DMS114 treated with DMSO at 0.1 percent for 48 hours (cell line): ENCODE measurements around the gene RBM47.
"Not testable (repeated sequence)": the region's sequence is repeated elsewhere in the genome, so short reads cannot be mapped to it uniquely, and the experiment has no call there.

Experiments
- DNase-seq: peaks from one replicate; lab custom pipeline; 2025; ENCODE audit not compliant: unreplicated experiment; lab: John Stamatoyannopoulos, UW

The RBM47 gene

DNA sequence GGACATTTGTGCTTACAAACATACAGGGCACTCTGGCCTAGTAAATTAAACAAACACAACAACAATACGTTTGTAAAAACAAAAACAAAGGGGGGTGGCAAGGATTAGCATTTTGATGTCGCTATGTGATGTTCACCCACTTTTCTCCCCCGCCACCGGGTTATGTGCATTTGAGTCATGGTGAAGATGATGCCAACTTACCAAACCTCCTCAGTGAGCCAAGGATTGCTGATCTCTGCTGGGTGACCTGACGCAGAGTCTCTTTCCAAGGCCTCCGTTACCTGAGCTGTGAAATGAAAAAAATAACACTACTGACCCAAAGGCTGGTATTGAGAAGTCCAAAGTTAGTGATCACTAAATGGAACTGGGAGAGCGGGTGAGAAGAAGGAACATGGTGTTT is 85.4 kb downstream of the RBM47 start:
- DNase-seq: no peak

DNA sequence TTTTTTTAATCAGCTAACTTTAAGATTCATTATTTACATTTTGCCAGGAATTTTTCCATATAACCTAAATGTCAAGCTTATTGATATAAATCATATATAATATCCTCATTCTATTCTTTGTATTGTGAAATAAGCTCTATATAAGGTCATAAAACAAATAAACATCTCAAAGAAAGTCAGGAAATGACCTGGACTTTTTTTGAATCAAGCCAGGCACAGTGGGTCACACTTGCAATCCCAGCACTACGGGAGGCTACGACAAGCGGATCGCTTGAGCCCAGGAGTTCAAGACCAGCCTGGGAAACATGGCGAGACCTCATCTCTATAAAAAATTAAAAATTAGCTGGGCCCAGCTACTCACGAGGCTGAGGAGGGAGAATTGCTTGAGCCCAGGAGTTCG is 88.9 kb downstream of the RBM47 start:
- no peak for DNase-seq

DNA sequence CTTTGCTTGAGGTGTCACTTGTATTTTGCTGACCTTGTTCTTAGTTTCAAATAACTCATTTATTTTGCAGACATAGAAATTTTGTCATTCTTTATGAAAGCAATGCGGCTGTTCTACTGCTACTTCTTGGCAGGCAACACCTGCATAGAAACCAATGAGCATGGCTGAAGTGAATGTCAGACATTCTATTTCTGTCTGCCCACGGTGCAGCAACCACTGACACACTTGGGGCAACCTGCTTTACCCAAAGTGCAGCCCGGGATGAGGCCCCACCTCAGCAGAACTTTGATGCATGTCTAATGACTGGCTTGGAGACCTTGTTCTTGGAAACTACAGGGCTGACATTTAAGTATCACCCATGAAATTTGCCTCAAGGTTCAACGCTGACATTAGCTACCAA is 93.6 kb downstream of the RBM47 start:
- no peak for DNase-seq

DNA sequence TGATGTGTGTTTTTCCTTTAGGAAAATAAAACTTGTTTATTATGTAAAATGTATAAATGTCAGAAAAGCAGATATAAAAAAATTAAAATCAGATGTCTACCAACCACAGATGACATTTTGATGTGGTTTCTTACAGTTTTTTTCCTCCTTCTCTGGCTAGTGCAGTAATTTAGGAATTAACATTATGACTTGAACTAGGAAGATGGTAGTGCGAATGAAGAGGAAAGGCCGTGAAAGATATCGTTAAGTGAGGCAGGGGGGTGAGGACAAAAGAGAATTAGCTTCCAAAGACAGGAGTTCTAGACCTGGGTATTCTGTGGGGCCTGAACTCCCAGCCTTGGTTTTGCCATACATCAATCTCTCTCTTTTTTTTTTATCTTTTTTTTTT is 98.0 kb downstream of the RBM47 start:
- DNase-seq: no peak

DNA sequence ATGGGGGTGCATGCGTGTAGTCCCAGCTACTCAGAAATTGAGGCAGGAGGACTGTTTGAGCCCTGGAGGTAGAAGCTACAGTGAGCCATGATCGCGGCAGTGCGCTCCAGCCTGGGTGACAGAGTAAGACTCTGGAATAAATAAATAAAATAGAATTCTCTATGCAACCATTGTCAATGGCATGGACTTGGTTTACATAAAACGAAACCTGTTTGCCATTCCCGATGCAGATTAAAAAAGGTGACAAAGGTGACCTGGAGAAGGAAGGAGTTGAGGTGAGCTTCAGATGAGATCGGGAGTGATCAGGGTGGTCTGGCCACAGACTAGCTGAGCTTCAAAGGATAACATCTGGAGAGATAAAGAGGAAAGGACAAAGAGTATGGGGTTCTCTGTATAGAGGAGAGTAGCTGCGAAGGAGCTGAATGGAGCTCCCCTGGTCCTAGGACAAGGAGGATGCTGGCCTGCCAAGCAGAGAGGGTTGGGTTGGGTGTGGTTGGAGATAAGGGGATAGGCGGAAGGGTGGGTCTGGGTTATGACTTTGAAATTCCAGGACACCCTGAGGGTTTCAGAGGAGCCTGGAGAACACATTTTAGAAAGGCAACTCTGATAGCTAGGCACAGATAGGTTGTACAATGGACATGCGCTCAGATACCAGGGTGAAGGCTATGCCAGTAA is 98.6 kb downstream of the RBM47 start:
- no peak for DNase-seq

DNA sequence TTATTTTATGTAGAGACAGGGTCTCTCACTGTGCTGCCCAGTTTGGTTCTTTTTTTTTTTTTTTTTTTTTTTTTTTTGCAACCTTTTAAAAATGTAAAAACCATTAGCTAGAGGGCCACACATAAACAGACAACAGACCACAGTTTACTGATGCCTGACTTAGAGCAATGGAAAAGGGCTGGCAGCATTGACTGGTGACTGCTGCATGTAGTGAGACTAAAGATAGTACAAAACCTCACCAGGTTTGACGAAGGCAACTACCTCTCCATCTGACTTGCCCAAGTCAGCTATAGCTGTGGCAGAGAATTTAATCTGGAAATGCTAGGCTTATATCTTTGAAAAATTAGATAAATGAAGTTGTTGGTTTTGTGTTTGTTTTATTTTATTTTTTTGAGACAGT is 102.9 kb downstream of the RBM47 start:
- DNase-seq: no peak

DNA sequence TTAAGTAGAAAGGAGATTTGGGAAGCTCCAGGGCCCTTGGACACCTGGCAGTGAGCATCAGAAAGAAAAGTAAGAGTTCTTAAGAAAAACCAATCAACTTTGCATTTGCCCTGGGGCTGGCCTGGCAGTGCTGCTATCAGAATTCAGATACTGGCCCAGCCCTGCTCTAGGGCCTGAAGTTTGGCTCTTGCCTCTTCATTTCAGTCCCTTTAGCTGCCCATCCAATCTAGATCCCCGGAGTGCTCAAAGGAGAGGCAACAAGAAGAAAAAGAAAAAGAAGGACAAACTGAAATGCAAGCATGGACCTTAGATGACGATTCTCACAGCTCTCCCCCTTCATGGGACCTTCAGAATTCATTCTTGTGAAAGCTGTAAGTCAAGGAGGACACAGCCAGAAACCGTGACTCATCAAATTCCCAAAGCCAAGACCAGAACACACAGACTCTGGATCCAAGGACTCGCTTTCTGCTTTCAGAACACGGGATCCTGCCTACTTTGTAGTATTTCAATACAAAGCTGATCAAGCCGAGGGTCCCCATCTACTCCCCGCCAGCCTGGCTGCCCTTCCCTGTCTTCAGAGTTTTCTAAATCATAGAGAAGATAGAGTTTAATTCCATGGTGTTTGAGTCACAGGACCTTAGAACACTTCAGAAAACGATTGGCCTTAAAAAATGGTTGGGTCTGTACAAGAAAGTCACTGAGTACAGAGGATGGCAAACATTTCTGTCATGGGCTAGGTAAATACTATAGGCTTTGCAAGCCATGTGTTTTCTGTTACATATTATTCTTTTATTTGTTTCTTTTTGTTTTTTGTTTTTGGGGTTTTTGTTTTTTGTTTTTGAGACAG is 103.7 kb downstream of the RBM47 start:
- no peak for DNase-seq

DNA sequence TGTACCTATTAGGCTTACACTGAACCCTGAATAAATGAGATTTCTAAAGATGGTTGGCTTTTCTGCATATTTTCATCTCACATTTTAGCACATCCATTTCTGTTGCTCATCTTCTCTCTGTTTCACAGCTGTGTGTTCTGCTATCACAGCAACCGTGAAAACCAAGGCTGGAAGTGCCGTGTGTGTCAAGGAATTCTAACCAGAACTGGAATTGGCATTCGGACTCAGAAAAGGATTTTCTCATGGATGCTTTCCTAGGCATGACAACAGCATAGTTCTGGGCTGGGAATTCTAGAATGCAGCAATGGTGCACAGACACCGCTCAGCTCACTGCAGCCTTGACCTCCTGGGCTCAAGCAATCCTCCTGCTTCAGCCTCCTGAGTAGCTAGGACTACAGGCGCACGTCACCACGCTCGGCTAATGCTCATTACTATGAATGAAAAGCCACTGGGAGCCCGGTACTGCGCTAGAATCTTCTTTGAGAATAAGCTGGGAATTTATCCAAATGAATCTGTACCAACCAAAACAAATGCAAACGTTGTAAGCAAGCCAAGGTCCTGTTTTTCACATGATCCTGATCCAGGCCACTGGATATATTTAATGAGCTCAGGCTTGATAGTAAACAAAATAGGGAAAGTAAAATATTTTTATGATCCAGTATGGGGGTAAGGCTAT is 105.2 kb downstream of the RBM47 start:
- no peak for DNase-seq

DNA sequence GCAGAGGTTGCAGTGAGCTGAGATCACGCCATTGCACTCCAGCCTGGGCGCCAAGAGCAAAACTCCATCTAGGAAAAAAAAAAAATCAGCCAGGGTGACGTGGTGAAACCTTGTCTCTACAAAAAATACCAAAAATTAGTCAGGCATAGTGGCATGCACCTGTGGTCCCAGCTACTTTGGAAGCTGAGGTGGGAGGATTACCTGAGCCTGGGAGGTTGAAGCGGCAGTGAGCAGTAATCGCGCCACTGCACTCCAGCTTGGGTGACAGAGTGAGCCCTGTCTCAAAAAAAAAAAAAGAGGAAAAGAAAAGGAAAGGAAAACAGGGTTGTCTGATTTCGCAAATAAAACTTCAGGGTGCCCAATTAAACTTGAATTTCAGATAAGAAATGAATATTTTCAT is 106.1 kb downstream of the RBM47 start:
- DNase-seq: no peak

DNA sequence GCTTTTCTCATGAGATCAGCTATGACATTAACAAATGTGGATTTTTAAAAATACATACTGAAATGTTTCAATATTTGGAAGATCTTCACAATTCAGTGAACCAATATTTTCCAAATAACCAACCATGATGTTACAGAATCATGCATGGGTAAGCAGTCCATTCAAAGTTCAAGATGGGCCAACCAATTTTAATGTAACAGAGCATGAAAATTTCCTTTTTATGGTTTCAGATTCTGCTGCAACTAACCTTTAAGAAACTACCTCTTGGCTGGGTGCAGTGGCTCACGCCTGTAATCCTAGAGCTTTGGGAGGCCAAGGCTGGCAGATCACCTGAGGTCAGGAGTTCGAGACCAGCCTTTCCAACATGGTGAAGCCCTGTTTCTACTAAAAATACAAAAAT is 107.7 kb downstream of the RBM47 start:
- DNase-seq: no peak

DNA sequence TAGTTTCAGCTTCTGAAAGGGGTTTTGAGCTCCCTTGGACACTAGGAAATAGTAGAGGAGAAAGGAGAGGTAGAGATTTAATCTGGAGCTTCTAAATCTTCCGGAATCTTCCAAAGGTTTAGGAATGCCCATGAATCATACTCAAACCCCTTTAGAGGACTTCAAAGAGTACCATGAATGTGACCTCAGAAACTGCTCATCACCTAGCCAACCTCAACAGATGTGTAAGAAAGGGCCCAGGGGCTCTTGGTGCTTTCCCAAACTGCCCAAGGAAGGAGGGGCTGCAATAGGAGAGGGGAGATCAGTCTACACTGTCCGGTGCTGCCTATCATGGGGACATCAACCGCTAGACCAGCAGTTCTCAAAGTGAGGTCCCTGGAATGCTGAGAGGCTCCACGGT is 109.1 kb downstream of the RBM47 start:
- DNase-seq: no peak

DNA sequence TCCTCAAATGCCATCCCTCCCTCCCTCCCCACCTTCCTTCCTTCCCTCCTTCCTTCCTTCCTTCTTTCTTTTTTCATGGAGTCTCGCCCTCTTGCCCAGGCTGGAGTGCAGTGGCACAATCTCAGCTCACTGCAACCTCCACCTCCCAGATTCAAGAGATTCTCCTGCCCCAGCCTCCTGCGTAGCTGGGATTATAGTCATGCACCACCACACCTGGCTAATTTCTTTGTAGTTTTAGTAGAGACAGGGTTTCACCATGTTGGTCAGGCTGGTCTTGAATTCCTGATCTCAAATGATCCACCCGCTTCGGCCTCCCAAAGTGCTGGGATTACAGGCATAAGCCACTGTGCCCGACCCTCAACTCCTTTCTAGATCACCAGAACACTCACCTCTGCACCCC is 112.6 kb downstream of the RBM47 start:
- not testable (repeated sequence) for DNase-seq

DNA sequence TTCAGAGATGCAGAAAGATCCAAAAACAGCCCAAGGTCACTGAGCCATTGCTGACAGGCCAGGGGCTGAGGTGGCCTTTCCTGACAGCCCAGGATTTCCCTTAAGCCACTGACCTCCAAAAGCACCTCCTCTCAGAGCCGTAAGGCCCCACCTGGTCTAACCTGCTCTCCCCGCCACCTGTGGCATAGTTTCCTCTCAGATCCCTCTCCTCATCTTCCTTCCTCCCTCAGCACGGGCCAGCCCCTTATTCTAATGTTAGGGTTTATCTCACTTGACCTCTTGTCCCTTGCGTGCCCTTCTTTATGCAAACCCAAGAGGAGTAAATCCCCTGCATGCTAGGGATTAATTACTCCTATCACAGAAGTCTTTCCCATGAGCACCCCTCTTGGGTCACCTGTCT is 113.0 kb downstream of the RBM47 start:
- DNase-seq: no peak

DNA sequence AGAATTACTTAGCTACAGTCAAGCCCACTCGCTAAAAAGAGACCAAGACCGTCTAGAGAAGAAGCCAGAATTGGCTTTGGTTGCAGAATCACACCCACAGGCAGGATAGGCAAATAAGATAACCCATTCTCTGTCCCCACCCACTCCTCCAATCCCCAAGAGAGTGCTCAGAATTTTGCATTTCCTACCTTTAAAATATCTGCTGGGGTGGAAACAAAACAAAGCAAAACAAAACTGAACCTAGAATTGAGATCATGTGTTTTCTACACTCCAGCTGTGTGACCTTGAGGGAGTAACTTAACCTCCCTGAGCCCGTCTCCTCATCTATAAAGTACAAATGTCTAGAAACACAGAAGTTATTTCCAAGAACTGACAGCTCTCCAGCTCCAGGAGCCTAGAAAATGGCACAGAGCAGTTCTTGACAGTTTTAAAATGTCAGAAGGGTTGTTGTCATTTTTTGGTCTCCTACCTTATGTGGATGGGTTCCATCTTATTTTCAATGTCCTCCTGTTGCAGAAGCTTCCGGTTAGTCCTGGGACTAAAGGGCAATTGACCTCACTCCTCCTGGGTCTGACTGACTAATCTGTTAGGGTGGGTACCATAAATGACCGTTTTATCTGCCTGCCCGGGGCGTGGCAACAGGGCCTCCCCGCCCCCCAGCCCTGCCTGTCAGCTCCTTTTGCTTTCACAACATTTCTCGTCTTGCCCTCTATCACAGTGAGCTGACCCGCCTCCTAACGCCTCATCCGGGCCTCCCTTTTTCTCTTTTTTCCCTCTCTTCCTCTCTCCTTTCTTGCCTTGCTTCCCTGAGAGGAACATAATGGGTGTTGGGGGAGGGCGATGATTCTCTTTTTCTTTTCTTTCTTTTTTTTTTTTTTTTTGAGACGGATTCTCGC is 114.0 kb downstream of the RBM47 start:
- no peak for DNase-seq

DNA sequence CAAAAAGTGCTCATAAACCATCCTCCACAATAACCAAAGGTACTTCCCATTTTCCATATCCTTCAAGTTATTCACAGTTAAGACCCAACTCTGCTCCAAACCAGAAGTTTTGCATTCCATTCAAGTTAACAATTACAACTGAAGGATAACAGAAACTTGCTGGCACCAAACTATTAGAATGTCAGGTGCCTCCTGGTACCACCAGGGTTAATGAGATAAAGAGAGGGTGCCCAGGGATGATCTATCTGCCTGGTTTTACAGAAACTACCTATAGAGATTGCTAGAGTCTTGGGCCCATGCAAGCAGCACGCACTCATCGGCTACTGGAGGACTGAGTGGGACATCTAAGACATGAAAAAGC is 114.6 kb downstream of the RBM47 start:
- DNase-seq: no peak

DNA sequence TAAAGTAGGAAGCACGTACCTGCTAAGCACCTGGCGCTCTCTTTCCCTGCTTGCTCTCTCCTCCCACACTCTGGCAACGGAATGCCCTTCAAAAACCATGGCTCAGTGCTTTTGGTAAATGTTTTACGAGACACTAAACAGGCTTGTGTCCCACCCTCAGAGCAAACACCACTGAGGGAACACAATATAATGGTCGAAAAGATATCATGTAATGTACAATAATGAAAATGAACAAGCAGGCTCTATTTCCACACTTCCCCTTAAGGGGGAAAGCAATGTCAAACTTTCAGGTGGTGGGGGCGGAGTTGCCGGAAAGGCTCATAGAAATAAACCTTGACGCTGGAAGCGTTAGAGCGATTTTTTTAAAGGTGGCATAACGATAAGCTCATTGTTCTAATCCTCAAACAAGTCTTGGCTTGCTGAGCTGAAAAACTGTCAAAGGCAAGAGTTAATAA is 115.1 kb downstream of the RBM47 start:
- no peak for DNase-seq

DNA sequence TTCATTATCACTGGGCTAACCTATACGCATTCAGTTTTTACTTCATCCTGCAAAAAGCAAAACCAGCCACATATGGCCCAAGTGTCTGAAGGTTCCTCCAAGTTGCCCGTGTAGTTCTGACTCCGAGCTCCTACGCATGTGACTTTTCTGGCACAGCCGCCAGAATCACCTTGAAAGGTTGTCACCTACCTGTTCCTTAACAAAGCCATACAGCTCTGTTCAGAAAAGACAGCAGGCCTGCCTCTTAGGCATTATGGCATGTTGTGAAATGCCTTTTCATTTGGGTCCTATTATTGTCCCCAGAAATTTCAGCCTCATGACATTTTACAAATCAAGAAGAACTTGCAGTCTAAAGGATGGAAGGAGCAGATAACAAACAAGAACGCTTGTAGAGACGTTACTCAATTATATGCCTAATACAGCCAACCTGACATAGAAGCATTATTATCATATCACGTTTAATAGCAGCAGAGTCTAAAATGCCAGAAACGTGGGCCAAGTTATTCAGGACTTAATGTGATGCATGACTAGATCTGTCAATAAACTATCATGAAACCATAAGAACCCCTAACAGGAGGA is 118.5 kb downstream of the RBM47 start:
- DNase-seq: no peak

DNA sequence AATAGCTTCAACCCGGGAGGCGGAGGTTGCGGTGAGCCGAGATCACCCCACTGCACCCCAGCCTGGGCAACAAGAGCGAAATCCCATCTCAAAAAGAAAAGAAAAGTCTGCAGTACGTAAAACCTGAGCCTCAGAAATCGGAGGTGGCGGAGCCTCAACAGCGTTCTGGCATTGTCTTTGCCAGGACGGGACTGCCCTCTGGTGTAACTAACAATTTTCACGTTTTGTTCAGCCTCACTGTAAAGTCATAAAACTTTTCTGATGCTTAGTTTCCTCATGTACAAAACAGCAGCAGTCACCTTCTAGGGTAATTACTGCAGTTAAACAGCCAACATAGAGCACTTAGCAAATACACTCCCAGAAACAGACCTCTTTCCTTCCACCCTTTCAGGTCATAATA is 121.7 kb downstream of the RBM47 start:
- no peak for DNase-seq

DNA sequence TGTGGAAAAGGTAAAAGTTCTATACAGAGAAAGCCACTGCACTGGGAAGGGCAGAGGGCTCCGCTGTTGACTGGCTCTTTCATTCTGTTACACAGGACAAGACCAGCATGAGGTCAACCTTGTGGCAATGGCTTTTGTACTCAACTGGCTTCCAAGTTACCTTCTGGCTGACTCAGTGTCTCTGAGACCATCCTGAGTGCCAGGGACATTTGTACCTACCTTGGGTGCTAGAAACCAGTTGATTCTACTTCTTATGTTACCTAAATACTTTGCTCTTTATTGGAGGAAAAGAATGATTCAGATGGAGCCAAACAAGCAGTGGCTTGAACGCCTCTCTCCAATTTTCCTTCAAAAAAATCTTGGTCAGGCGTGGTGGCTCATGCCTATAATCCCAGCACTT is 123.2 kb downstream of the RBM47 start:
- DNase-seq: no peak

DNA sequence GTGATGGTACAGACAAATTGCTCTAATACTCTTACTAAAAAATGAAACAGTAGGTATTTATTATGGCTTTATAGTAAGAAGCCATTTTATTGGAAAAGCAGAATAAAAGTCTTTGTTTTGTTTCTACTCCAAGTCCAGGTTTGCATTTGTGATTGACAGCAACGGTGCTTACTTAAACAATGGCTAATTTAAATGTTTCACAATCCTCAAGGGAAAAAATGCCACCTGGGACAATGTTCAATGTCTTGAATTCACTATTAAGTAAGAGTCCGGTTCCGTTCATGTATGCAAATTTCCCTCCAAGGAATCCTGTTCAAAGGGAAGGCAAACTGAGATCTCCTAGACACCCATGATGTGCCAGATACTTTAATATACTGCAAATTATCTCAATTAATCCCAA is 123.6 kb downstream of the RBM47 start:
- no peak for DNase-seq

DNA sequence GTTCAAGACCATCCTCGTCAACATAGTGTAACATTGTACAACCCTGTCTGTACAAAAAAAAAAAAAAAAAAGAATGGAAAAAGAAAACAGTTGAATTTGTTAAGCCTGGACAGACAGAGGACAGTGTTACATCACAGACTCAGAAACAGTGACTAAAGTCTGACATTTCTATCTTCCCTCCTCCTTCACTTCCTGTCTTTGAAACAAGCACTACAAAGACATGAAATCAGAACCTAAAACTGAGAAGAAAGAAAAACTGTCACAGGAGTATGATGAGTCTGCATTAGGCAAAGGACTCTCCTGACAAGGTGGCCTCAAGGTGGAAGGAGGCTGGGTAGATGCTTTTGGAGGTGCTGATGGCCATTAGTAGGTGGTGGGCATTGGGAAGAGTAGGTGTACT is 126.7 kb downstream of the RBM47 start:
- DNase-seq: no peak
